Measurements from ENCODE around the gene MAGI2.

GRCh38 chr7:78398576-78398975 is 1054.9 kb downstream of the MAGI2 start:
- TF ChIP-seq CTCF (IDR thresholded peaks at IDR 0.05; ENCODE audit: low read depth, low read length, missing input control) (no peak), MAX (IDR thresholded peaks at IDR 0.05) (no peak), FOXA1 (IDR thresholded peaks at IDR 0.05) (no peak), REST (IDR thresholded peaks at IDR 0.05) (no peak), ZBTB33 (IDR thresholded peaks at IDR 0.05) (no peak), JUND (IDR thresholded peaks at IDR 0.05) (no peak), HNF4A (conservative IDR thresholded peaks at IDR 0.05) (no peak), RAD21 (IDR thresholded peaks at IDR 0.05) (no peak), EGR1 (IDR thresholded peaks at IDR 0.05; ENCODE audit: low read depth in 2 of 2) (no peak), ATF3 (IDR thresholded peaks at IDR 0.05) (no peak), HNF4G (IDR thresholded peaks at IDR 0.05) (no peak), GABPA (IDR thresholded peaks at IDR 0.05 in 1 of 2, conservative IDR thresholded peaks at IDR 0.05 in 1 of 2) (no peak)

Measured in liver (tissue), 3 donors.